ENCODE data around the gene GFOD1. TPM values are rescaled to one million over a fixed set of nuclear protein-coding genes. Genes with fewer than 3 reads are reported as not detected.

GFOD1 gene
- total and polyA plus RNA-seq, 2 donors (not counting 1 experiment from before 2014, with no cell fraction given), result 10.5 to 25.3 TPM

DNA sequence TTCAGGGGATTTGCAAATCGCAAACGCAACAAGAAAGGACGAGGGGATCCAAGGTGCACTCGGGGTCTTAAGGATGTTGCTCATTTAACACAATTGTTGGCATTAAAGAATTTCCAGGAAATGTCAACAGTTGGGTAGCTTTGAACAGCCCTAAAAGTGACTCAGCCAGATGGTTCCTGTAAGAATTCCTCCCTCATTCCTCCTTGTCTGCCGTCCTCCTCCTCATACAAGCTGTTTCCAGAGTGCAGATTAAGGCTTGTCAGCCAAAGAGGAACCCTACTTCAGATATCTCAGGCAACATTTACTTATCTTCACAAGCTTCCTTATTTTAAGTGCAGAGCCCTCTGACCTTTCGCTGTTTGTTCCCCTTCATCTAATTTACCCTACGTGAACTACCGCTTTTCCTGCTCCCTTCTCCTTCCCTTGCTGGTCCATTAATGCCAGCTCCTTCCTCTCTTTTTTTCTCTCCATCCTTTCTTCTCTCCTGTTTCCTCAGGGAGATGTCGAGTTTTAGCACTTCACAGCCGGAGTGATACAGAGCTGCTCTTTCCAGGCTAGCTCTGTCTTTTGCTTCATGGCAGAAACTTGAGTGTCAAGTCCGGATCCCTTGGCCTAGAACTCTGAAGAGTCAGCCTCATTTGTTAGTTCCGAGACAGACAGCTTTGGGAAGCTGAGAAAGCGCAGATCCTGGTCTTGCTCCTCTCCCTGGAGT lies 132.9 kb downstream of the GFOD1 start:
- no peaks in the 10 kb centered on the region for H3K36me3 ChIP-seq (ENCODE audit: control insufficient read depth, insufficient read depth, low read length)
- H3K9ac ChIP-seq (ENCODE audit: insufficient read depth, low read length), result peak overlapping the region; percentile 3
- no peaks in the 10 kb centered on the region for H3K27me3 ChIP-seq (ENCODE audit: control insufficient read depth, insufficient read depth, low read length)
- peak; percentile 39 to 93 for DNase-seq (ENCODE audit: low read depth in 2 of 2)
- no peaks in the 10 kb centered on the region for H3K9me3 ChIP-seq (ENCODE audit: control insufficient read depth, insufficient read depth, low read depth, low read length)
- peaks cover 36% of the 10 kb centered on the region for H3K4me1 ChIP-seq (ENCODE audit: control insufficient read depth, extremely low read depth, insufficient read depth, low read length)
- peak overlapping the region; percentile 89 for H3K27ac ChIP-seq (ENCODE audit: insufficient read depth, low read length)
- H3K4me3 ChIP-seq (replicated peaks in 1 of 4; ENCODE audit: control extremely low read depth in 1 of 4, insufficient read depth in 1 of 4, low read depth in 3 of 4, low read length in 4 of 4), result no peak overlapping the region
- peak overlapping the region; percentile 63 for H3K4me2 ChIP-seq (ENCODE audit: extremely low read depth, insufficient read depth, low read length)
- TF ChIP-seq, protein P1, sequence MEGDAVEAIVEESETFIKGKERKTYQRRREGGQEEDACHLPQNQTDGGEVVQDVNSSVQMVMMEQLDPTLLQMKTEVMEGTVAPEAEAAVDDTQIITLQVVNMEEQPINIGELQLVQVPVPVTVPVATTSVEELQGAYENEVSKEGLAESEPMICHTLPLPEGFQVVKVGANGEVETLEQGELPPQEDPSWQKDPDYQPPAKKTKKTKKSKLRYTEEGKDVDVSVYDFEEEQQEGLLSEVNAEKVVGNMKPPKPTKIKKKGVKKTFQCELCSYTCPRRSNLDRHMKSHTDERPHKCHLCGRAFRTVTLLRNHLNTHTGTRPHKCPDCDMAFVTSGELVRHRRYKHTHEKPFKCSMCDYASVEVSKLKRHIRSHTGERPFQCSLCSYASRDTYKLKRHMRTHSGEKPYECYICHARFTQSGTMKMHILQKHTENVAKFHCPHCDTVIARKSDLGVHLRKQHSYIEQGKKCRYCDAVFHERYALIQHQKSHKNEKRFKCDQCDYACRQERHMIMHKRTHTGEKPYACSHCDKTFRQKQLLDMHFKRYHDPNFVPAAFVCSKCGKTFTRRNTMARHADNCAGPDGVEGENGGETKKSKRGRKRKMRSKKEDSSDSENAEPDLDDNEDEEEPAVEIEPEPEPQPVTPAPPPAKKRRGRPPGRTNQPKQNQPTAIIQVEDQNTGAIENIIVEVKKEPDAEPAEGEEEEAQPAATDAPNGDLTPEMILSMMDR (conservative IDR thresholded peaks at IDR 0.05 in 1 of 2, IDR thresholded peaks at IDR 0.05 in 1 of 2; ENCODE audit: low read depth in 1 of 2, low read length in 2 of 2), result no peak
- no peak for TF ChIP-seq EZH2 (IDR thresholded peaks at IDR 0.05; ENCODE audit: low read length, missing control alignments)
- H2AFZ ChIP-seq (ENCODE audit: low read length), result no peak overlapping the region
- H3K79me2 ChIP-seq (ENCODE audit: control insufficient read depth, insufficient read depth, low read length), result no peaks in the 10 kb centered on the region
- no peaks in the 10 kb centered on the region for H4K20me1 ChIP-seq (ENCODE audit: control insufficient read depth, extremely low read depth, insufficient read depth, low read length)

GRCh38 chr6:13352165-13352564 lies 135.2 kb downstream of the GFOD1 start:
- Histone ChIP-seq H3K36me3 (ENCODE audit: control insufficient read depth, insufficient read depth, low read length) (no peaks in the 10 kb centered on the region), H2AFZ (ENCODE audit: low read length) (no peak overlapping the region), H3K9ac (ENCODE audit: insufficient read depth, low read length) (no peak overlapping the region), H3K4me3 (replicated peaks in 1 of 4; ENCODE audit: control extremely low read depth in 1 of 4, insufficient read depth in 1 of 4, low read depth in 3 of 4, low read length in 4 of 4) (no peak overlapping the region), H3K9me3 (ENCODE audit: control insufficient read depth, insufficient read depth, low read depth, low read length) (no peaks in the 10 kb centered on the region), H3K79me2 (ENCODE audit: control insufficient read depth, insufficient read depth, low read length) (no peaks in the 10 kb centered on the region), H3K4me1 (ENCODE audit: control insufficient read depth, extremely low read depth, insufficient read depth, low read length) (peaks cover 33% of the 10 kb centered on the region), H3K4me2 (ENCODE audit: extremely low read depth, insufficient read depth, low read length) (no peak overlapping the region), H3K27me3 (ENCODE audit: control insufficient read depth, insufficient read depth, low read length) (no peaks in the 10 kb centered on the region), H4K20me1 (ENCODE audit: control insufficient read depth, extremely low read depth, insufficient read depth, low read length) (no peaks in the 10 kb centered on the region), H3K27ac (ENCODE audit: insufficient read depth, low read length) (no peak overlapping the region)
- DNase-seq (ENCODE audit: low read depth in 2 of 2), result no peak
- TF ChIP-seq, protein P1 (conservative IDR thresholded peaks at IDR 0.05 in 1 of 2, IDR thresholded peaks at IDR 0.05 in 1 of 2; ENCODE audit: low read depth in 1 of 2, low read length in 2 of 2), result no peak
- TF ChIP-seq EZH2 (IDR thresholded peaks at IDR 0.05; ENCODE audit: low read length, missing control alignments), result no peak

DNA sequence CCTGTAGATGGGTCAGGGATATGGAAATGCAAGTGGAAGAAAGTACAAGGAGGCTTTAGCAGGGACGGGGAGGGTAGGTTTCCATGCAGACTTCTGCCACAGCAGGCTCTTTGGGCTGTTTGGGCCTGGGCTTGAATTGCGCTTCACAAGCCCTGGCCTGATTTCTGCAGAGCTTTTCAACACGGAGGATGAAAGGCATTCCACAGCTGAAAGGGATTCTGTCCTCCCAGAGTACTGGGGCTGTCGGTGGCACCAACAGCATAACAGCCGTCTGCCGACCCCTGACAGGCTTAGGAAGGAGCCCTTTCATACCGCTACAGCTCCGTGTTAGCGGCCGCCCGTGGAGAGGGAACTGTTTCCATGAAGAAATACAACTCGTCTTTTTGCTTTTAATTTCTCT lies 136.1 kb downstream of the GFOD1 start:
- Histone ChIP-seq H3K4me1 (ENCODE audit: control insufficient read depth, extremely low read depth, insufficient read depth, low read length) (peaks cover 24% of the 10 kb centered on the region), H3K27ac (ENCODE audit: insufficient read depth, low read length) (no peak overlapping the region), H3K36me3 (ENCODE audit: control insufficient read depth, insufficient read depth, low read length) (no peaks in the 10 kb centered on the region), H3K79me2 (ENCODE audit: control insufficient read depth, insufficient read depth, low read length) (no peaks in the 10 kb centered on the region), H3K9me3 (ENCODE audit: control insufficient read depth, insufficient read depth, low read depth, low read length) (no peaks in the 10 kb centered on the region), H3K27me3 (ENCODE audit: control insufficient read depth, insufficient read depth, low read length) (no peaks in the 10 kb centered on the region), H3K4me3 (replicated peaks in 1 of 4; ENCODE audit: control extremely low read depth in 1 of 4, insufficient read depth in 1 of 4, low read depth in 3 of 4, low read length in 4 of 4) (no peak overlapping the region), H2AFZ (ENCODE audit: low read length) (peak overlapping the region; percentile 22), H3K9ac (ENCODE audit: insufficient read depth, low read length) (no peak overlapping the region), H4K20me1 (ENCODE audit: control insufficient read depth, extremely low read depth, insufficient read depth, low read length) (no peaks in the 10 kb centered on the region), H3K4me2 (ENCODE audit: extremely low read depth, insufficient read depth, low read length) (no peak overlapping the region)
- DNase-seq (ENCODE audit: low read depth in 2 of 2), result no peak
- no peak for TF ChIP-seq EZH2 (IDR thresholded peaks at IDR 0.05; ENCODE audit: low read length, missing control alignments)

All from fibroblast of lung (primary cell).